ENCODE results near the gene IGFBP6.
A peak's percentile ranks its signal among the peaks of the same experiment; 100 is the strongest.
"Not testable (repeated sequence)": the region's sequence is repeated elsewhere in the genome, so short reads cannot be mapped to it uniquely, and the experiment has no call there.

The IGFBP6 gene

GRCh38 chr12:53071591-53072551 is 25.6 kb upstream of the IGFBP6 start:
- ATAC-seq, result no peak

GRCh38 chr12:53073881-53074280 is 23.6 kb upstream of the IGFBP6 start:
- no peak for ATAC-seq

DNA sequence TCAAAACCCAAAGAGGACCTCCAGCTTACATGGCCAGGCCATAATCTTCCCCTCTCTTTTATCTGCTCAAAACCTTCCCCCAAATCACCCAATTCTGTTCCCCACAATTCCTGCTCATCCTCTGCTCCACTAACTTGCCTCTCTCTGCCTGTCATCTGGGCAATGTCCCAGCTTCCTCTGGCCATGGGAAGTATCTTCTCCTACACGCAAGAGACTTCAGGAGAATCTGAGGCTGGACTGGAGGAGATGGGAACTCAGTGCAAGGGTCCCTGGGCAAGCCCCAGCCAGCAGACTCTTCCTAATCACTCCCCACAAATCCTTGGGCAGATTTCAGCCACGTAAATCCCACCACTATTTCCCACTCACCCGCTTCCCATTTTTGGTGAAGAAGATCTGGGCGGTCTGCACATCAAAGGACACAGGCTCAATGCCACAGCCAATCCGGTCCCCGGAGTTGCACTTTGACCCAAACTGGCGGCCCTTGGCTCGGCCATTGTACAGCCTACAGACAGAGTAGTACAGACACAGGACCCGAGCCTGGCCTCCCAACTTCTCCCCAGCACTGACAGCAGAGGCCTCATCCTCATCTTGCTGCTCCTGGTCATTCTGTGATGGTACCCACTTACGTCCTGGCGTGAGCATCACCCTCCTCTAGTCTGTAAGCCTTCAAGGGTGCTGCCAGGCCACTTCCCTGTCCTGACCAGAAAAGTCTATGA is 23.0 kb upstream of the IGFBP6 start:
- ATAC-seq, result no peak

DNA sequence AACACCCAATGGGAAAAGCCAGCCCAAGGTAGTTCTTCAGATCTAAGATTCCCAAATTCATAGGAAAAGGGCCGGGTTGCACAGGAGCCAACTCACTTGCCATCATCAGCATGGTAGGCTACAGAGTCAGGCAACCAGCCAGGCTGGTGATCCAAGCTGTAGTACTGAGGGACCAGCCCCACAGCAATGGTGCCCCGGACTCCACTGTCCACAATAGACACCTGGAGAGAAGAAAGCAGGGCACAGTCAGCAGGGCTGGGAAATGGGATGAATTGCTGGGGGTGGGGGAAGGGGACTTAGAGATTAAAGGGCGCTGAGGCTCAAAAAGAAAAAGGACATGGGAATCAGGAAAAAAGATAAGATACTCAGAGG is 22.5 kb upstream of the IGFBP6 start:
- ATAC-seq, result no peak

DNA sequence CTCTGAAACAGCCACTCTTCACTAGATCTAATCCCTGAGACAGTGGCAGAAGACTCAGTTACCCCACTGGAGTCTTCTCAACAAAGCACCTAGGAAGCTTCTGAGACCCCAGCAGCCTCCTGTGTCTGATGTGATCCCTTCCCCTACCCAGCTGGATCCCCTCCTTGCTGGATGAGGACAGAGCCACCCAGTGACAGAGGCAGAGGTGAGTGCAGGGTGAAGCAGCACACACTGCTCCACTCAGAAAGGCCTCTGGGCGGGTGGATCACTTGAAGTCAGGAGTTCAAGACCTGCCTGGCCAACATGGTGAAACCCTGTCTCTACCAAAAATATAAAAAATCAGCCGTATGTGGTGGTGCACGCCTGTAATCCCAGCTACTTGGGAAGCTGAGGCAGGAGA is 21.0 kb upstream of the IGFBP6 start:
- no peak for ATAC-seq

DNA sequence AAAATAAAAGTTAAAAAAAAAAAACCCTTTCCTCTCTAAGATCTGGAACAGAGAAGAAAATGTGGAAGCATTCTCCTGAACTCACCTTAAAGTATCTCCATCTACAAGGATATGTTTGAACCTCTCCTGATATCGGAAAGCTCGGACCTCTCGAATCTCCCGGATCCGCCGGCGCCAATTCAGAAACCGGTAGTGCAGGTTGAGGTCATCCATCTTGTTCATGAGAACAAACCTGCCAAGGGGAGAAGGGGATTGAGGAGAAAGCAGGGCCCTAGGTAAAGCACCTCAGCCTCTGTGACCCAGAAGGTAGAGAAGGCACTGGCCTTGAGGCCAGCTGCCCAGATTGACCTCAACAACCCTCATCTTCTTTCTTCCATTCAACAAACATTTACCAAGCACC is 20.4 kb upstream of the IGFBP6 start:
- ATAC-seq, result no peak

DNA sequence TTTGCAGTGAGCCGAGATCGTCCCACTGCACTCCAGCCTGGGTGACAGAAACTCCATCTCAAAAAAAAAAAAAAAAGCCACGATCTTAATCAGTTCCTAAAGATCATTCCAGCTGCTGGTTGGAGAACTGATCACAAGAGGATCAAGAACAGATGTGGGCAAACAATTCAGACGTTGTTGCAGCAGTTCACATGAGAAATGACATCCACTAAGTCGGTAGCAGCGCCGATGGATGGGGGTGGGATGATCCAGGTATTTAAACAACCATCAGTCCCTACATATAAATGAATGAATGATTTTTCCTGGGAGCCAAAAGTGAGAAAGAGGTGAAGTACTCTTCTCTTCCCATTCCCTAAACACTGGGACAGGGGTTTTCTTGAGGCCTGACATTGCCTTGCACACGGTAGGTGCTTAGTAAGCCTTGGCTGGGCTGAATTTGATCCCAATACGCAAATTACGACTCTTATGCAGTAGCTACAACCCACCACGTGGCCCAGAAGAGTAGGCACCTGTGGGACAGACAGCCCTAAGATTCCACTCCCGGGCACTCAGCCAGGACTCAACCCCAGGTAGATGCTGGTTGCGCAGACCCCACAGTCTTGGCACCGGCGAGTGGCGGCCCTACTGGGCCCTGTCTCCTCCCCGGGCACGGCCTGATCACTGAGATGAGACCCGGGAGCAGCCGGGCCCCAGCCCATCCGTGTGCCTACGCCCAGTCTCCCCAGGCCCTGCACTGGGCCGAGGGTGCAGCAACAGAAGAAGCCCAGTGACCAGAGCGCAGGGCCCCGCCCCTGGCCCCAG is 18.8 kb upstream of the IGFBP6 start:
- peak; percentile 12 to 16 for ATAC-seq

GRCh38 chr12:53079226-53080117 is 18.0 kb upstream of the IGFBP6 start, which contains the start of gene SPRYD3:
SPRYD3 (minus strand) TSS chr12:53079390; CDS start chr12:53079333, 57 bp downstream.
- peak; percentile 97 to 98 for ATAC-seq

- ATAC-seq, result peak; percentile 6 to 7
Measured at GRCh38 chr12:53082637-53083175, 14.8 kb upstream of the IGFBP6 start.

DNA sequence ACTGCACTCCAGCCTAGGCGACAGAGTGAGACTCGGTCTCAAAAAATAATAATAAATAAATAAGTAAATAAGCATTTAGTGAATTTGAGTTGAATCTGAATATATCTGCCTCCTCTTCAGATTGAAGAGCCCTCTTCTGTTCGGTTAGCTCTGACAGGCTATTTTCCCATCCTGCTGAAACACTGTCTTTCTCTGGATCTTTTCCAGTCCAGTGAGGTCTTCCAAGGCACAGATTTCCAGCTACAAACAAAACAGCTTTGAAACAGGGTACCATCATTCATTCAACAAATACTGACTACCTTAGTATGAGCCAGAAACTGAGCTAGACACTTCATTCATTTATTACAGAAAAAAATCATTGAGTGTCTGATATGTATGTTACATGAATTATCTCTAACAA is 11.1 kb upstream of the IGFBP6 start:
- ATAC-seq, result no peak

DNA sequence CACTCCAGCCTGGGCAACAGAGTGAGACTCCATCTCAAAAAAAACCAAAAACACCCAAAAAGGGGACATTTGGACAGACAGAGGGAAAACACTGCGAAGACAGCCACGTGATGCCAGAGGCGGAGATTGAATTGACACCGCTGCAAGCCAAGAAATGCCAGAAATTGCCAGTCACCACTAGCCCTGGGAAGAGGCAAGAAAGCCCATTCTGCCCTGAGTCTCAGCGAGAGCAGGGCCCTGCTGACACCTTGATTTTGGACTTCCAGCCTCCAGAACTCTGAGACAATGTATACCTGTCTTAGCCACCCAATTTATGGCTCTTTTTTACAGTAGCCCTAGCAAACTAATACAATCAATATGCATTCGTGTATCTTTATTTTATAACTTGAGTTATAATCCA is 7.4 kb upstream of the IGFBP6 start:
- no peak for ATAC-seq

DNA sequence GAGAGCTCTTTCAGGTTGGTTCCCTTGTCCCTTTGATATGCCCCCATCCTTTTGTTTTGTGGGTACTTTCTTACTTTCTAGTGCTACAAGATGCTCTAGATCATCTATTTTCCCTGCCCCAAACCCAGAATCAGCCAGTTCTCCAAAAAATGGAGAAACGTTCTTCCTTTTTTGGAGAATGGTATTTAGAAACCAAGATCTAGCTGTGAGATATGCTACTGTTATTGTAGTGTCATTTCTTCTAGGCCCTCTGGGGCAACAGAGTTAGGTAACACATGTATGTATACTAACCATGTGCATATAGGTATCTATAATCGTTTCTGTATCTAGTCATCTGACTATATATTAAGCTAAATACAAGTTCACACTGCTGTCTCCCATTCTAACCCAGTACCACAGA is 6.9 kb upstream of the IGFBP6 start:
- ATAC-seq, result no peak

- ATAC-seq, result no peak
Measured at GRCh38 chr12:53091756-53092155, 5.7 kb upstream of the IGFBP6 start.

DNA sequence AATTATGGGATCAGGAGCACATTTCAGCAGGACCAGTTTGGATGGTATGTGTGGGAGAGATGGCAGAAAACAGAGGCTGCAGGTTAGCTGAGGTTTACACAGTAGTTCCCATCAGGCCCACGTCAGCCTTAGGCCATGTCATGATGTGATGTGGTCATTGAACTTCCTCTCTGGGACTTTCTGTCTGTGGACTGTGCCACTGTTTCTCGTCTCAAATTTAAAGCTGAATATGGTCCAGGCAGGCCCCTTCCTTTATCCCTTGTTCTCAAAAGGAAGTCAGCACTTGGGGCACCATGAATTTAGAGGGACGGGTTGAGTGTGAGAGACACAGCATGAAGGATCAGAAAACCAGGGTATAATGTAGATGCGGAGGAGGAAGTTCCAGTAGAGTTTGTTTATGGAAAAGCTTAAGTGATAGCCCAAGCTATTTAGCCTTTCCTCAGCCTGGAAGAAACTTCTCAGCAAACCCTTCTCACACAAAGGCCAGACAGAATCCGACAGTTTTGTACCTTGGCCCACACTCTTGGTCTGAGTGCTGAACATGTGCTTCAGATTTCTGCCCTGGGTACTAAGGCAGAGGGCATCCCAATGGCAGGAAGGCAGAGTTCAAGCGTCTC is 3.6 kb upstream of the IGFBP6 start:
- ATAC-seq, result no peak

GRCh38 chr12:53094394-53094787 is 3.1 kb upstream of the IGFBP6 start:
- no peak for ATAC-seq

GRCh38 chr12:53094796-53095595 is 2.5 kb upstream of the IGFBP6 start:
- ATAC-seq, result not testable (repeated sequence)

DNA sequence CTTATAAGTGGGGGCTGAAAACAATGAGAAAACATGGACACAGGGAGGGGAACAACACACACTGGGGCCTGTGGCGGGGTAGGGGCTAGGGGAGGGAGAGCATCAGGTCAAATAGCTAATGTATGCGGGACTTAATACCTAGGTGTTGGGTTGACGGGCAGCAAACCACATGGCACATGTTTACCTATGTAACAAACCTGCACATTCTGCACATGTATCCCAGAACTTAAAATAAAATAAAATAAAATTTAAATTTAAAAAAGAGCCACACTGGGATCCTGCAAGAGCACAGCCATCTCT is 1.9 kb upstream of the IGFBP6 start:
- not testable (repeated sequence) for ATAC-seq

DNA sequence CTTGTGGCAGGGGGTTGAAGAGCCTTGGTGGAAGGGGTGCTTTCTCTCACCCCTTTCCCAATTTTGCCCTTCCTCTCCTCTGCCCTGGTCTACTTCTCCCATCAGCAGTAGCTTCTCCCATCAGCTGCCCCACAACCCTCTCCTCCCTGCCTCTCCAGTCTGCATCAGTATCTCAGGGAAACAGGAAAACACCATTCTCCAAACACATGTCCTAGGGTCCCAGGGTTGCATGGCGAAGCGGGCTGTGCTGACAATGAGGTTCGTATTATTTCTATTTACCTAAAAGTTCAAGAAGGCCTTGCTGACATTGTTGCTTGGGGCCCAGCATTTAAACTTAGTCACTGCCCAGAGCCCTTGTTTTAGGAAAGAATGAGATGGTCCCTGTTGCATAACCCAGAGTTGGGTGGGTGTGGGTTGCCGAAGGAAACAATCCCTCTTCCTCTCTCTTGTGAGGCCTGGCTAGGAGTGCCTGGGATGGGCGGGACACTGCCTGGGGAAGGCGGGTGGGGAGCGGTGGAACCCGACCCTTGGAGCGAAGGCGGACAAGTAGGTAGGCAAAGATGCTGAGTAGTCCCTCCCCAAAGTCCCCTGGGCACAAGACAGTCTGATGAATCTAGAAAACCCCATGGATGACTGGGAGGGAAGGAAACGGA is 1.3 kb upstream of the IGFBP6 start:
- no peak for ATAC-seq

DNA sequence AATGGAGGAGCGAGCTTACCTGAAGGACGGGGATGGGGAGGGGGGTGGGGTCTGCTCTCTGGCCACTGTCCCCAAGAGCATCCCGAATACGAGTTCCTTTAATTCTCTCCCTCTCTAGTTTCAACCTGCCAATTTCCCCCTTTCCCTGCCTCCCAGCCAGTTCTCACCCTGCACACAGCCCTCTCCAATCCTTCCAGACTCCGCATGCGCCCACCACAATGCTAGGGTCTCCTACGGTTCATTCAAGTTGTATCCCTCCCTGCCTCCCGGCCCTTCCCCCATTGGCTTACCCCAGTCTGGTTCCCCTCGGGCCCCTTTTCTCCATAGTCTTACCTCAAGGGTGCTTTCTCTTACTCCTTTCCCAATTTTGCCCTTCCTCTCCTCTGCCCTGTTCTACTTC is 708 bp upstream of the IGFBP6 start:
- ATAC-seq, result no peak

- no peak for ATAC-seq
Measured at GRCh38 chr12:53097207-53097563, 282 bp upstream of the IGFBP6 start.

All from activated CD4-positive, CD25-positive, alpha-beta regulatory T cell treated with anti-CD3 and anti-CD28 coated beads, Interleukin-2, amount 50 U/mL, for 24 hours (primary cell).